Heart left ventricle (tissue), 13 donors: Measurements from ENCODE around the gene S100B.

Experiments used
- POLR2A ChIP-seq, 2 donors: fragments of 450-650 bp; IDR thresholded peaks; one replicate each; pipeline ENCODE4 v1.6.1; 2017; ENCODE audit warnings: antibody characterized with exemption in 2 of 2, mild to moderate bottlenecking in 2 of 2, moderate library complexity in 2 of 2
- TF ChIP-seq, protein P1 (sequence below), 12 donors: fragments of 200-600 bp; sonication (generic) in 4 of 12; IDR thresholded peaks; one replicate each; pipeline versions ENCODE4 v1.5.0 to v1.8.0; 2018 to 2022; ENCODE audit warnings: antibody characterized with exemption in 12 of 12, mild to moderate bottlenecking in 5 of 12
- donor health status: ischemic (EF 13 %, LVEDD 7.1; RV severe dilation, severe dysfunction).
- donor health status: DM: no; HTN: yes; CAD: no.
- donor health status: DM: no; HTN: no; CAD: no.
- donor health status: ischemic (EF 25% LVEDD 6.9; RV normal size, moderate dysfunction).
- donor health status: ischemic (EF 25% LVEDD 5.7; RV mildly dilated, moderate dysfunction).
- donor health status: ischemic (EF 35%, LVEDD 5.7; RV mildly dilated, moderate dysfunction).
- donor health status: nonischemic (EF 11% LVEDD 7.7; RV severe dilation, severe dysfunction).
- donor health status: DM: yes; HTN: yes; CAD: no.
- donor health status: PGD.
- donor health status: ischemic (EF 29% LVEDD 5.4; RV normal size, mild dysfunction).
- donor health status: nonischemic (EF 23%, LVEDD 6.1; RV moderate dilation, normal function).

DNA sequence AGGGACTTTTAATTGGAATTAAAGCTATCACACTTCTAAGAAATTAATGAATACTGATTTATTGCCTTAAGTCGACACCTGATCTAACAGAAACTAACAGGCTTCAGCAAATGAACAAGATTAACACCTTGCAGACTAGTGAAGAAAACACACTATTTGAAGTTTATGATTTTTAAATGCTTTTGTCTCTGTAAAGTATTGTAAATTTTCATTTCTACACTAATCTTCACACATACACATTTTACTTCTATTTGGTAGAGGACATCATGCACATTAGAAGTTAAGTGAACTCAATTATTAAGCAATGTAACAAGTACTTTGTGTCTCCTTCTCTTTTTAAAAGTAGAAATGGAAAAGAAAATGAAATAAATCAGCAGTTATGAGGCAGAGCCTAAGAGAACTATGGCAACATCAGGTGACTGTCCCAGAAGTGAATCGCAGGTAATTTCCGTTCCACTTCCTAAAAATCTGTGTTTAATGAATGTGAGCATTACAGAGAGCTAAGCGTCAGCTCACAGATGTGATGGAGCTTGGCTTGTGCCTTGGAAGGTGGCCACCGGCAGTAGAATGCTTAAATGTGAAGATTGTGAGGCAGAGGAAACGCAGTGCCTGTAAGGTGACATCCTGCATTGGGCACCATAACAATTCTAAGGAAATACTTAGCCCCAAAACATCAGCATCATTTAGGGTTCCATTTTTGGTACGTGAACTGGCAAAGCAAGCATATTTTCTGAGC is 31.8 kb upstream of the S100B start:
- no peak for TF ChIP-seq POLR2A (IDR thresholded peaks at IDR 0.05)
- TF ChIP-seq, protein P1, sequence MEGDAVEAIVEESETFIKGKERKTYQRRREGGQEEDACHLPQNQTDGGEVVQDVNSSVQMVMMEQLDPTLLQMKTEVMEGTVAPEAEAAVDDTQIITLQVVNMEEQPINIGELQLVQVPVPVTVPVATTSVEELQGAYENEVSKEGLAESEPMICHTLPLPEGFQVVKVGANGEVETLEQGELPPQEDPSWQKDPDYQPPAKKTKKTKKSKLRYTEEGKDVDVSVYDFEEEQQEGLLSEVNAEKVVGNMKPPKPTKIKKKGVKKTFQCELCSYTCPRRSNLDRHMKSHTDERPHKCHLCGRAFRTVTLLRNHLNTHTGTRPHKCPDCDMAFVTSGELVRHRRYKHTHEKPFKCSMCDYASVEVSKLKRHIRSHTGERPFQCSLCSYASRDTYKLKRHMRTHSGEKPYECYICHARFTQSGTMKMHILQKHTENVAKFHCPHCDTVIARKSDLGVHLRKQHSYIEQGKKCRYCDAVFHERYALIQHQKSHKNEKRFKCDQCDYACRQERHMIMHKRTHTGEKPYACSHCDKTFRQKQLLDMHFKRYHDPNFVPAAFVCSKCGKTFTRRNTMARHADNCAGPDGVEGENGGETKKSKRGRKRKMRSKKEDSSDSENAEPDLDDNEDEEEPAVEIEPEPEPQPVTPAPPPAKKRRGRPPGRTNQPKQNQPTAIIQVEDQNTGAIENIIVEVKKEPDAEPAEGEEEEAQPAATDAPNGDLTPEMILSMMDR (IDR thresholded peaks at IDR 0.05), result no peak
